A549 (cell line): ENCODE results near the gene ACTRT2. TPM values are rescaled to one million over a fixed set of nuclear protein-coding genes. Genes with fewer than 3 reads are reported as not detected.
A peak's percentile ranks its signal among the peaks of the same experiment; 100 is the strongest.

Experiments used
- ATAC-seq, 2 experiments: fragments of 200-7000 bp in 1 of 2; fragments of >200 bp in 1 of 2; cut with Nextera tagmentation in 1 of 2; cut with Tn5 transposase in 1 of 2; 3 replicates each; pipeline versions ENCODE4 v1.8.0 to v1.9.1; 2018 to 2020; ENCODE audit warnings: mild to moderate bottlenecking in 1 of 2, moderate library complexity in 1 of 2
- CTCF ChIA-PET: fragments of 300-600 bp; sonication (Branson Sonifier 250); formaldehyde crosslinking; extraction: SDS; loops from one replicate; lab custom pipeline; 2021; ENCODE audit warnings: antibody characterized with exemption, inconsistent platforms; lab: Yijun Ruan, JAX
- POLR2A ChIA-PET: fragments of 350-600 bp; formaldehyde crosslinking; extraction: SDS; loops from one replicate; lab custom pipeline; 2021; ENCODE audit warnings: antibody characterized with exemption, inconsistent platforms; lab: Yijun Ruan, JAX
- DNase-seq, 2 experiments: peaks; one replicate each; pipeline versions ENCODE4 v3.0.0 to v3.0.0-alpha.2; 2011 to 2016; ENCODE audit warnings: low read depth in 1 of 2, low spot score in 1 of 2
- FAIRE-seq: peaks from 2 replicates; lab custom pipeline; 2011; peaks lifted over from hg19 to GRCh38; lab: Jason Lieb, UNC
- H3K27ac ChIP-seq, 2 experiments: fragments of >200 bp; sonication (Bioruptor Twin); formaldehyde crosslinking; 3 replicates each; pipeline ENCODE4 v1.5.1; 2016 to 2017
- H3K4me1 ChIP-seq: fragments of >200 bp; sonication (Bioruptor Twin); formaldehyde crosslinking; 3 replicates; pipeline ENCODE4 v1.6.1; 2016
- H3K4me2 ChIP-seq: fragments of >200 bp; sonication (Bioruptor Twin); formaldehyde crosslinking; 3 replicates; pipeline ENCODE4 v1.6.1; 2016
- H3K4me3 ChIP-seq: fragments of >200 bp; sonication (Bioruptor Twin); formaldehyde crosslinking; 3 replicates; pipeline ENCODE4 v1.5.1; 2016
- H3K9me3 ChIP-seq: fragments of >200 bp; sonication (Bioruptor Twin); formaldehyde crosslinking; 3 replicates; pipeline ENCODE4 v1.6.1; 2016
- BHLHE40 ChIP-seq: IDR thresholded peaks from 2 replicates; pipeline ENCODE4 v1.6.1; 2012; ENCODE audit warnings: low read depth, low read length, inconsistent platforms
- CHD2 ChIP-seq: fragments of 150-350 bp; IDR thresholded peaks from 2 replicates; pipeline ENCODE4 v1.6.1; 2014; ENCODE audit warnings: low read length; ENCODE audit not compliant: partially characterized antibody
- CTCF ChIP-seq: fragments of >200 bp; sonication (Bioruptor Twin); formaldehyde crosslinking; IDR thresholded peaks from 3 replicates; pipeline ENCODE4 v1.5.1; 2016
- E2F6 ChIP-seq: IDR thresholded peaks from 2 replicates; pipeline ENCODE4 v1.6.1; 2012; ENCODE audit warnings: low read depth, borderline replicate concordance
- EHF ChIP-seq: fragments of 250-450 bp; sonication (Bioruptor Pico); IDR thresholded peaks from 2 replicates; pipeline ENCODE4 v1.5.0; 2020; ENCODE audit warnings: mild to moderate bottlenecking
- EHMT2 ChIP-seq: fragments of 200-600 bp; sonication (generic); IDR thresholded peaks from 2 replicates; pipeline ENCODE4 v1.6.1; 2016; ENCODE audit warnings: antibody characterized with exemption, low read depth, mild to moderate bottlenecking, moderate library complexity
- ESRRA ChIP-seq: fragments of 150-350 bp; IDR thresholded peaks from 2 replicates; pipeline ENCODE4 v1.6.1; 2014; ENCODE audit warnings: mild to moderate bottlenecking, low read length, borderline replicate concordance
- FOXS1 ChIP-seq: fragments of 250-450 bp; sonication (Bioruptor Pico); IDR thresholded peaks from 2 replicates; pipeline ENCODE4 v1.5.0; 2020; ENCODE audit warnings: mild to moderate bottlenecking, moderate library complexity
- GATA3 ChIP-seq: IDR thresholded peaks from 2 replicates; pipeline ENCODE4 v1.6.1; 2012; ENCODE audit warnings: borderline replicate concordance
- HMGXB4 ChIP-seq: fragments of 250-450 bp; sonication (Bioruptor Pico); IDR thresholded peaks from 2 replicates; pipeline ENCODE4 v1.5.0; 2021; ENCODE audit warnings: mild to moderate bottlenecking, moderate library complexity, borderline replicate concordance
- JUNB ChIP-seq: fragments of >200 bp; sonication (Bioruptor Twin); formaldehyde crosslinking; IDR thresholded peaks from 2 replicates; pipeline ENCODE4 v1.6.1; 2016
- KDM1A ChIP-seq: fragments of 200-600 bp; sonication (generic); IDR thresholded peaks from 2 replicates; pipeline ENCODE4 v1.6.1; 2016; ENCODE audit warnings: low read depth, mild to moderate bottlenecking
- KDM5A ChIP-seq: fragments of 200-600 bp; sonication (generic); IDR thresholded peaks from 2 replicates; pipeline ENCODE4 v1.6.1; 2016; ENCODE audit warnings: antibody characterized with exemption, mild to moderate bottlenecking
- MAX ChIP-seq: IDR thresholded peaks from 2 replicates; pipeline ENCODE4 v1.6.1; 2012
- MAZ ChIP-seq: fragments of 150-350 bp; IDR thresholded peaks from 2 replicates; pipeline ENCODE4 v1.6.1; 2014; ENCODE audit warnings: antibody characterized with exemption, low read depth, low read length, borderline replicate concordance
- MYC ChIP-seq: IDR thresholded peaks from 2 replicates; pipeline ENCODE4 v1.6.1; 2012; ENCODE audit warnings: mild to moderate bottlenecking, inconsistent platforms, low read length, improper control_type of control experiment, borderline replicate concordance
- NPAS2 ChIP-seq: fragments of 250-450 bp; sonication (Bioruptor Pico); IDR thresholded peaks from 2 replicates; pipeline ENCODE4 v1.8.0; 2022; ENCODE audit warnings: mild to moderate bottlenecking, moderate library complexity, borderline replicate concordance
- NR3C1 ChIP-seq: fragments of >200 bp; sonication (Bioruptor Twin); formaldehyde crosslinking; IDR thresholded peaks from 3 replicates; pipeline ENCODE4 v1.6.1; 2017
- RFX5 ChIP-seq: fragments of 450-650 bp; IDR thresholded peaks from 2 replicates; pipeline ENCODE4 v1.7.1; 2014; ENCODE audit warnings: antibody characterized with exemption, mild to moderate bottlenecking, moderate library complexity
- SREBF2 ChIP-seq: fragments of 450-650 bp; IDR thresholded peaks from 2 replicates; pipeline ENCODE4 v1.6.1; 2014; ENCODE audit warnings: mild to moderate bottlenecking, moderate library complexity
- ZC3H11A ChIP-seq: fragments of 450-650 bp; IDR thresholded peaks from 2 replicates; pipeline ENCODE4 v1.6.1; 2014; ENCODE audit warnings: antibody characterized with exemption, mild to moderate bottlenecking
- ZFP36 ChIP-seq: fragments of 450-650 bp; IDR thresholded peaks from 2 replicates; pipeline ENCODE4 v1.6.1; 2014; ENCODE audit warnings: borderline replicate concordance; ENCODE audit not compliant: partially characterized antibody
- ZNF302 ChIP-seq: fragments of 250-450 bp; sonication (Bioruptor Pico); IDR thresholded peaks from 2 replicates; pipeline ENCODE4 v1.9.0; 2021; ENCODE audit warnings: inconsistent platforms, mild to moderate bottlenecking, moderate library complexity
- WGBS: methylation state at CpG from one replicate; pipeline ENCODE4 v1.1.6; 2017; ENCODE audit errors: missing lambda C conversion rate; 5-methylcytosine and 5-hydroxymethylcytosine counted together
- polyA plus RNA-seq, 4 experiments: library from polyadenylated mRNA; depleted of rRNA in 3 of 4; stranded (reverse); fragments of >200 nt; fragmentation: RNase III in 1 of 4; extraction: RNeasy Plus Mini Kit Qiagen cat#74134 plus additional on column Dnase treatment in 1 of 4; gene quantifications; 2 replicates in 3 of 4; 3 replicates in 1 of 4; pipeline ENCODE4 v1.2.3, GENCODE V29; 2011 to 2017
- TF ChIP-seq, protein P1 (sequence below): fragments of 450-650 bp; IDR thresholded peaks from 2 replicates; pipeline ENCODE4 v1.6.1; 2014; ENCODE audit warnings: antibody characterized with exemption
- TF ChIP-seq, protein P2 (sequence below): IDR thresholded peaks from 2 replicates; pipeline ENCODE4 v1.6.1; 2012

ACTRT2 gene
- polyA plus RNA-seq, 2 of the 4 experiments (the other 2 are of a cell fraction): not detected

- Histone ChIP-seq H3K27ac (no peak overlapping the region), H3K4me2 (no peak overlapping the region), H3K4me3 (no peak overlapping the region), H3K4me1 (no peaks in the 10 kb centered on the region), H3K9me3 (no peaks in the 10 kb centered on the region)
- FAIRE-seq: no peak
- no peak for ATAC-seq
- DNase-seq: no peak
- CTCF ChIA-PET: interaction anchor here (0.6 kb wide), 1 partner anchor 548 kb away, joined by 3 read pairs; no protein-coding TSS in a partner anchor
- no CpG with 5 or more reads among the region's 11 CpGs for WGBS
- TF ChIP-seq ZNF302: no peak
- TF ChIP-seq JUNB: no peak
- no peak for TF ChIP-seq KDM5A
- TF ChIP-seq EHMT2: no peak
- no peak for TF ChIP-seq EHF (CRISPR knock-in tag)
- no peak for TF ChIP-seq CHD2
- TF ChIP-seq ESRRA: no peak
- TF ChIP-seq GATA3: no peak
- TF ChIP-seq E2F6: no peak
- no peak for TF ChIP-seq FOXS1 (CRISPR knock-in tag)
- TF ChIP-seq ZC3H11A: no peak
- TF ChIP-seq MAZ: no peak
- TF ChIP-seq ZFP36: no peak
- TF ChIP-seq MAX: no peak
- TF ChIP-seq MYC: no peak
- no peak for TF ChIP-seq HMGXB4 (CRISPR knock-in tag)
- POLR2A ChIA-PET: no interaction called here
These were observed 42.5 kb upstream of the ACTRT2 start for GRCh38 chr1:2978691-2979190.

- CTCF ChIA-PET: interaction anchor here (1.5 to 1.6 kb wide), 2 partner anchors 33 to 341 kb away, joined by 3 to 4 read pairs; no protein-coding TSS in a partner anchor
- POLR2A ChIA-PET: no interaction called here
- Histone ChIP-seq H3K4me3 (no peak overlapping the region), H3K27ac (no peak overlapping the region), H3K4me1 (no peaks in the 10 kb centered on the region), H3K4me2 (no peak overlapping the region), H3K9me3 (no peaks in the 10 kb centered on the region)
- FAIRE-seq: no peak
- peak in 1 of 2 experiments; percentile 19; a peak in 1 of 6 replicates for ATAC-seq
- 40% methylated on average over 2 of the region's 38 CpGs for WGBS
- no peak for TF ChIP-seq JUNB
- TF ChIP-seq SREBF2: no peak
- TF ChIP-seq ZFP36: no peak
- no peak for TF ChIP-seq BHLHE40
- no peak for TF ChIP-seq NR3C1
- no peak for TF ChIP-seq KDM1A
- TF ChIP-seq, protein P1, sequence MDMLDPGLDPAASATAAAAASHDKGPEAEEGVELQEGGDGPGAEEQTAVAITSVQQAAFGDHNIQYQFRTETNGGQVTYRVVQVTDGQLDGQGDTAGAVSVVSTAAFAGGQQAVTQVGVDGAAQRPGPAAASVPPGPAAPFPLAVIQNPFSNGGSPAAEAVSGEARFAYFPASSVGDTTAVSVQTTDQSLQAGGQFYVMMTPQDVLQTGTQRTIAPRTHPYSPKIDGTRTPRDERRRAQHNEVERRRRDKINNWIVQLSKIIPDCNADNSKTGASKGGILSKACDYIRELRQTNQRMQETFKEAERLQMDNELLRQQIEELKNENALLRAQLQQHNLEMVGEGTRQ: no peak
- no peak for TF ChIP-seq RFX5
- TF ChIP-seq NPAS2: no peak
- no peak for TF ChIP-seq CTCF
- no peak for TF ChIP-seq KDM5A
- TF ChIP-seq, protein P2, sequence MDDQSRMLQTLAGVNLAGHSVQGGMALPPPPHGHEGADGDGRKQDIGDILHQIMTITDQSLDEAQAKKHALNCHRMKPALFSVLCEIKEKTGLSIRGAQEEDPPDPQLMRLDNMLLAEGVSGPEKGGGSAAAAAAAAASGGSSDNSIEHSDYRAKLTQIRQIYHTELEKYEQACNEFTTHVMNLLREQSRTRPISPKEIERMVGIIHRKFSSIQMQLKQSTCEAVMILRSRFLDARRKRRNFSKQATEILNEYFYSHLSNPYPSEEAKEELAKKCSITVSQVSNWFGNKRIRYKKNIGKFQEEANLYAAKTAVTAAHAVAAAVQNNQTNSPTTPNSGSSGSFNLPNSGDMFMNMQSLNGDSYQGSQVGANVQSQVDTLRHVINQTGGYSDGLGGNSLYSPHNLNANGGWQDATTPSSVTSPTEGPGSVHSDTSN: no peak
- DNase-seq: no peak
These were observed 41.8 kb upstream of the ACTRT2 start for GRCh38 chr1:2979191-2980072.
